GM12873 (cell line): Measurements from ENCODE around the gene TMEM239.

Source experiments
- CTCF ChIP-seq: IDR thresholded peaks from 2 replicates; pipeline ENCODE4 v1.5.1; 2012; ENCODE audit warnings: low read depth, mild to moderate bottlenecking, moderate library complexity, low read length, control low read depth; ENCODE audit not compliant: insufficient read depth; ENCODE audit errors: missing control alignments

The TMEM239 gene

DNA sequence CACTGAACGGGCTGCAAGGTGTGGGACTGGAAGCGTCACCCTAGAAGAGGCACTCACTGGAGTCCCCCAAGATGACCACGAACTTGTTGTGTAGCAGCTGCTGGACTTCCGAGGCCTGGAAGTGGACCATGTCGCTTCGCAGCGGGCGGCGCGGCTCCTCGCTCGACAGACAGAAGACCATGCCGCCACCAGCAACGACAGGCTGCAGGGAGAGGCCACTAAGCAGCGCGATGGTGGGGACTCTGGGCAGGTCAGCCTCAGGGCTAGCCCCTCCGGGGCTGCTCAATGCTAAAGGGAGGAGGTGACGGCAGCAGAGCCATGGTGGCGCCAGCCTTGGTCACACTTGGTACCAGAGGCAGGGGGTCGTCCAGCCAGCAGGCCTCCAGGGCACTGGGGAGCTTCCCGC is 23.6 kb downstream of the TMEM239 start:
- no peak for TF ChIP-seq CTCF

DNA sequence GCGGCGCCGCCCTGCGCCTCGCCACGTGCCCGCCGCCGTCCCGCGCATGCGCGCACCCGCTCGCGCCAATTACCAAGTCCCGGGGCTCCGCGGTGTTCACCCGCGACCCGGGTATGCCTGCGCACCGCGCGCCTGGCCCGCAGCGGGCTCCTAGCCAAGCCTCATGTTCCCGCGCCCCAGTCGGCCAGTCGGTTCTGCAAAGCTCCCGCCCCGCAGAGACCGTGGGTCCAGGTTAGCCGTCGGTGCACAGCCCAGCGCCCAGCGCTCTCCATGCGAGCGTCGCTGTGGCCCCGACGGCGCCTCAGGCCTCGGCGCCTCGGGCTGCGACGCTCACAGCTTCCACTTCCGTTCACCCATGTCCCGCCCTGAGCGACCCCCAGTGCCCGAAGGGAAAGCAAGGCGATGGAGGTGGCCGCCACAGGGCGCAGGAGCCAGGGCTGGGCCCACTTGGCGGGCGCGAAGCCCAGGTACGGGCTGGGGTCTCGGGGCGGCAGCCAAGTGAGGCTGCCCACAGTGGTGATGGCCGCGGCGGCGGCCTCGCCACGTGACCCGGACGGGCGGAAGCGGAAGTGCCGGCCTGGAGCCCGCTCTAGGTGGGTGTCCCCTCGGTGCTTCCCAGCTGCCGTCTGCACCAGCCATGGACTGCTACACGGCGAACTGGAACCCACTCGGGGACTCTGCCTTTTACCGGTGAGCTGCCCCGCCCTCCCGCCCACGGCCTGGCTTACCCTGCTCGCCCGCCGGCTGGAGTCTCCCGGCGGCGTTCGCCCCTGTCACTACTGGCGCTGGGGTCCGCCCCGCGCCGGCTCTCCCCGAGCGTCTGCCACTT is 24.2 kb downstream of the TMEM239 start, which contains the start of the genes PCED1A and VPS16:
TSS of gene PCED1A (minus strand) at position 518 of the 829 bp plus-strand sequence. CDS start 743 bp downstream, outside the sequence.
TSS of gene VPS16 (plus strand) at position 608 of the 829 bp plus-strand sequence. CDS start at position 638, 30 bp downstream.
- TF ChIP-seq CTCF = no peak

DNA sequence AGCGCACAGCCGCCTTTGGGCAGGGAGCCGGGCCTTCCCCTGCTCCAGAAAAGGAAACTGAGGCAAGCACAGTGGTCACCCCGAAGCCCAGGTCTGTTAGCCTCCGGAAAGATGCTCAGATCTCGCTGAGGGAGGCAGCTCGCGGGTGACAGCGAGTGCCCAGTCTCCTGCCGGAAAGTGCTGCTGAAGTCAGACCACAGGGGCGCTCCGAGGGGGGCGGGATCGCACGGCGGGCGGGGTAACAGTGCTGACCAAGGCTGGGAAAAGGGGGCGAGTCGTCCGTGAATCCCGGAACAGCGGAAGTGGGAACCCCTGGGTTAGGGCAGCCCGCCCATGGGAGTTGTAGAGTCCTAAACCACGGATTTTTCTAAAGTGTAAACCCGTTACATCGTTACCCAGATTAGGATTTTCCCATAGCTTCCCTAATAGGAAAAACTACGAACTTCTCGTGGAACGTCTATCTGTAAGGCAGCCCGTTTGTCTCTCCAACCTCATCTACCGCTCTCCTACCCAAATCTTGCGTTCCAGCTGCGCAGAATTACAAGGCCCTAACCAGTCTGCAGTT is 24.9 kb downstream of the TMEM239 start:
- no peak for TF ChIP-seq CTCF

DNA sequence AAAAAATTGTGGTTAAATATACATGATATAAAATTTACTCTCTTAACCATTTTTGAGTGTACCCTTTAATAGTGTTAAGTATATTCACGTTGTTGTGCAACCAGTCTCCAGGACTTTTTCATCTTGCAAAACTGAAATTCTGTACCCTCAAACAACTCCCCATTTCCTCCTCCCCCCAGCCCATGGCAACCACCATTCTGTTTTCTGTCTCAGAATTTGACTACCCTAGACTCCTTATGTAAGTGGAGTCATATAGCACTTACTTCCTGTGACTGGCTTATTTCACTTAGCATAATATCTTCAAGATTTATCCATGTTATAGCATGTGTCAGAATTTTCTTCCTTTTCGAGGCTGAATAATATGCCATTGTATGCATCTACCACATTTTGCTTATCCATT is 29.4 kb downstream of the TMEM239 start:
- TF ChIP-seq CTCF = no peak

DNA sequence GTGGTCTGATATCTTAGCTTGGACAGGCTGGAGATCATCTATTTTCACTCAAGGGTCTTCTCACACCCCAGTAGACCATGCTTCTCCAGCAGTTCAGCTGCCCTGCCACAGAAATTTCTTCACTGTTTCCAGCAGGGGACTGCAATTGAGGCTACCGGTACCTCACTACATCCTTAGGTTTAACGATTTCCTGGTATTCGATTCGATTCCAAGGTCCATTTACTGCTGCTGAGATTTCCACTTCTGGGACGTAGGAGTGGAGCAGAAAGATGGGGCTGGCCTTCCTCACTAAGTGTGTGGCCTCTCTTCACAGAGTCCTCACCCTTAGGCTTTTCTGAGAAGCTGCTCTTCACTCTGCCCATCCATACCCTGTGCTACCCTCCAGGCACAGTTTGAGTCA is 30.5 kb downstream of the TMEM239 start:
- TF ChIP-seq CTCF = no peak

- TF ChIP-seq CTCF = no peak
Observed at GRCh38 chr20:2847802-2848201, 31.6 kb downstream of the TMEM239 start.

- TF ChIP-seq CTCF = no peak
Observed at GRCh38 chr20:2849529-2849928, 33.4 kb downstream of the TMEM239 start.
